Endometrial microvascular endothelial cells (primary cell): ENCODE measurements around the gene ABCC4. TPM values are rescaled to one million over a fixed set of nuclear protein-coding genes. Genes with fewer than 3 reads are reported as not detected.

Source experiments
- in situ Hi-C: cut with HindIII; loops from 2 replicates; pipeline ENCODE4 v1.10.0; 2017; ENCODE audit warnings: low sequenced_read_pairs, low pct_unique_long_range_greater_than_20kb; ENCODE audit errors: inconsistent ontology term
- total RNA-seq: library from RNA; depleted of rRNA; stranded (reverse); fragments of >200 nt; gene quantifications from one replicate; pipeline ENCODE4 v1.2.3, GENCODE V29; 2015; ENCODE audit errors: inconsistent ontology term

Gene ABCC4
- 27.6 TPM for total RNA-seq

GRCh38 chr13:95301183-95301967 is at the start of gene ABCC4:
TSS of gene ABCC4 (minus strand) at chr13:95301451. CDS start at chr13:95301314, 137 bp downstream.
- in situ Hi-C loops = no loop called here

DNA sequence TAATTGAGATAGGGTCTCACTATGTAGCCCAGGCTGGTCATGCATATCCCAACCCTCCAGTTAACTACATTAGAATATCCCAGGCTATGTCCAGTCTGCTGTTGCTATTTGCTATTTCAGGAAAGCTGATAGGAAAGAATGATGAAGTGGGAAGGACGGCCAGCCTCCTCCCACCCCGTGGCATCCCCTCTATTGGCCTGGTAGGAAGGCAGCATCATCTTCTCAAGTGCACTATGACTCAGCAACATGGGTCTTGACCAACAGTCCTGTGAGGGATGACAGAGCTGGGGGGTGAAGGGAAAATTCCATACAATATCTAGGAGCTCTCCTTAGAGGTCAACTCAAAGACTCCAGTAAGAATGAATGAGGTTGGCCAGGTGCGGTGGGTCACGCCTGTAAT is 48.0 kb upstream of the ABCC4 start:
- in situ Hi-C loops = no loop called here

- in situ Hi-C loops = no loop called here
Measured at GRCh38 chr13:95343944-95344343, 42.7 kb upstream of the ABCC4 start.

GRCh38 chr13:95341441-95341840 is 40.2 kb upstream of the ABCC4 start:
- in situ Hi-C loops = no loop called here

DNA sequence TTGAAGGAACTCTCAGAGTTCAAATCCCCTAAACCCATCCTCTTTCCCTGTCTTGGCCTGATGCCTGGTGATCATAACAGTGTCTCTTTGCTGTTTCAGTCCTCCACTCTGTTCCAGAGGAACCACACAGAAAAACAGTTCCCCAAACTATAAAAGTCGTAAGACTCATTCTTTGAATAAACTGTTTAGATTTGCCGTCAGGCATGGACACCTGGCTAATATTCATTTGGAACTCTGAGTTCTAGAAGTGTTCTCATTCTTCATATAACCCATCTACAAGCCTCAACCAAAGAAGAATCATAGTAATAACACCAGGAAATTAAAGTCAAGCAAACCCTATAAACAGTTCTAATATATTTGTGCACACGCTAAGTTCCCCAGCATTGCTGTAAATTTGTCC is 37.7 kb upstream of the ABCC4 start:
- in situ Hi-C loops = no loop called here

- in situ Hi-C loops = no loop called here
Measured at GRCh38 chr13:95337597-95337996, 36.3 kb upstream of the ABCC4 start.

- in situ Hi-C loops = no loop called here
Measured at GRCh38 chr13:95335667-95336066, 34.4 kb upstream of the ABCC4 start.

- in situ Hi-C loops = no loop called here
Measured at GRCh38 chr13:95328386-95328785, 27.1 kb upstream of the ABCC4 start.

GRCh38 chr13:95327190-95327589 is 25.9 kb upstream of the ABCC4 start:
- in situ Hi-C loops = no loop called here

GRCh38 chr13:95326695-95327094 is 25.4 kb upstream of the ABCC4 start:
- in situ Hi-C loops = no loop called here

DNA sequence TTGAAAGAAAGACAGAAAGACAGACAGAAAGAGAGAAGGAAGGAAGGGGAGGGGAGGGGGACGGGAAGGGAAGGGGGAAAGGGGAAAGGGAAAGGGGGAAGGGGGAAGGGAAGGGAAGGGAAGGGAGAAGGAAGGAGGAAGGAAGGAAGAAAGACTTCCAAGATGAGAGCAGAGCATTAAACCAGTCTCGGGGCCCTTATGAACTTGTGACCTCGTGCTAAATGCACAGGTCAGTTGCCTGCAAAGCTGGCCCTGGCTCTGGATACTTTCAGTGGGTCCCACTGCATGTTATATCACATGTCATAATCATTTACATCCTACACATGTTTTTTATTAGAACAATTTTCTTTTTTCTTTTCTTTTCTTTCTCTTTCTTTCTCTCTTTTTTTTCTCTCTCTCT is 24.2 kb upstream of the ABCC4 start:
- in situ Hi-C loops = no loop called here

GRCh38 chr13:95323930-95324662 is 22.8 kb upstream of the ABCC4 start:
- in situ Hi-C loops = no loop called here

GRCh38 chr13:95319551-95320274 is 18.5 kb upstream of the ABCC4 start:
- in situ Hi-C loops = no loop called here

- in situ Hi-C loops = no loop called here
Measured at GRCh38 chr13:95317039-95317989, 16.1 kb upstream of the ABCC4 start.

DNA sequence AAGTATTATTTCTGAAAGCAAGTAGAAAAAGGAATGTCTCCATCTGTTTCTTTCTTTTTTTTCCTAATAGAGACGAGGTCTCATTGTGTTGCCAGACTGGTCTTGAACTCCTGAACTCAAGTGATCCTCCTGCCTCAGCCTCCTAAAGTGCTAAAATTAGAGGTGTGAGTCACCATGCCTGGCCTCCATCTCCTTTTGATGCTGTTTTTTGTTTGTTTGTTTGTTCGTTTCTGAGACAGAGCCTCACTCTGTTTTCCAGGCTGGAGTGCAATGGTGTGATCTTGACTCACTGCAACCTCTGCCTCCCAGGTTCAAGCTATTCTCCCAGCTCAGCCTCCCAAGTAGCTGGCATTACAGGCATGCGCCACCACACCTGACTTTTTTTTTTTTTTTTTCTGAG is 14.5 kb upstream of the ABCC4 start:
- in situ Hi-C loops = no loop called here

DNA sequence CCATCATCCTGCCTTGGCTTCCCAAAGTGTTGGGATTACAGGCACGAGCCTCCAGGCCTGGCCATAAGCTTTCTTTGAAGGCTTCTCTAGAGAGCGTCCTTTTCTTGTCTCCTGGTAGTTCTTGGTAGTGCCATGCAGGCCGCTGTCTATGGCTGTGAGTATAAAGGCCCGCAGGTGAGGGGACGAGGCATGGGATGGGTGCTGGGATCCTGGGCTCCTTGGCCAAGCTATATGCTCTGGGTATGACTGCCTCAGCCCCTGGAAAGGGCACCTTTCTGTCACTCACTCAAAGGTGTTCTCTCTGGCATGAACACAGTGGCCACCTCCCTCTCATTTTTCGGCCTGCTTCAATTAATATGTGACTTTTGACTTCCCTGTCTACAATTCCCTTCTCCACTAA is 6.3 kb upstream of the ABCC4 start:
- in situ Hi-C loops = no loop called here

- in situ Hi-C loops = no loop called here
Measured at GRCh38 chr13:95304453-95304852, 3.2 kb upstream of the ABCC4 start.

- in situ Hi-C loops = no loop called here
Measured at GRCh38 chr13:95301968-95302393, 730 bp upstream of the ABCC4 start.
